ENCODE measurements around the gene LEF1. TPM values are rescaled to one million over a fixed set of nuclear protein-coding genes. Genes with fewer than 3 reads are reported as not detected.
"Not testable (repeated sequence)": the region's sequence is repeated elsewhere in the genome, so short reads cannot be mapped to it uniquely, and the experiment has no call there.

LEF1 gene
- total RNA-seq, 1 donor from 2014 or later: 0.41 TPM

- Histone ChIP-seq H3K27ac (replicated peaks) (no peak overlapping the region), H3K4me3 (no peak overlapping the region), H3K36me3 (peaks cover 74% of the 10 kb centered on the region), H3K4me1 (peaks cover 30% of the 10 kb centered on the region), H3K9me3 (replicated peaks) (no peaks in the 10 kb centered on the region), H3K27me3 (ENCODE audit: low read depth) (no peaks in the 10 kb centered on the region)
- intact Hi-C loops (cut with micrococcal nuclease): loop anchor here (10.0 kb wide), 1 partner anchor 556 kb away; no protein-coding TSS in a partner anchor
- DNase-seq: no peak
- TF ChIP-seq, protein P1, sequence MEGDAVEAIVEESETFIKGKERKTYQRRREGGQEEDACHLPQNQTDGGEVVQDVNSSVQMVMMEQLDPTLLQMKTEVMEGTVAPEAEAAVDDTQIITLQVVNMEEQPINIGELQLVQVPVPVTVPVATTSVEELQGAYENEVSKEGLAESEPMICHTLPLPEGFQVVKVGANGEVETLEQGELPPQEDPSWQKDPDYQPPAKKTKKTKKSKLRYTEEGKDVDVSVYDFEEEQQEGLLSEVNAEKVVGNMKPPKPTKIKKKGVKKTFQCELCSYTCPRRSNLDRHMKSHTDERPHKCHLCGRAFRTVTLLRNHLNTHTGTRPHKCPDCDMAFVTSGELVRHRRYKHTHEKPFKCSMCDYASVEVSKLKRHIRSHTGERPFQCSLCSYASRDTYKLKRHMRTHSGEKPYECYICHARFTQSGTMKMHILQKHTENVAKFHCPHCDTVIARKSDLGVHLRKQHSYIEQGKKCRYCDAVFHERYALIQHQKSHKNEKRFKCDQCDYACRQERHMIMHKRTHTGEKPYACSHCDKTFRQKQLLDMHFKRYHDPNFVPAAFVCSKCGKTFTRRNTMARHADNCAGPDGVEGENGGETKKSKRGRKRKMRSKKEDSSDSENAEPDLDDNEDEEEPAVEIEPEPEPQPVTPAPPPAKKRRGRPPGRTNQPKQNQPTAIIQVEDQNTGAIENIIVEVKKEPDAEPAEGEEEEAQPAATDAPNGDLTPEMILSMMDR (IDR thresholded peaks at IDR 0.05; ENCODE audit: borderline replicate concordance): no peak
These were observed 149.9 kb downstream of the LEF1 start for GRCh38 chr4:108018884-108019187.

DNA sequence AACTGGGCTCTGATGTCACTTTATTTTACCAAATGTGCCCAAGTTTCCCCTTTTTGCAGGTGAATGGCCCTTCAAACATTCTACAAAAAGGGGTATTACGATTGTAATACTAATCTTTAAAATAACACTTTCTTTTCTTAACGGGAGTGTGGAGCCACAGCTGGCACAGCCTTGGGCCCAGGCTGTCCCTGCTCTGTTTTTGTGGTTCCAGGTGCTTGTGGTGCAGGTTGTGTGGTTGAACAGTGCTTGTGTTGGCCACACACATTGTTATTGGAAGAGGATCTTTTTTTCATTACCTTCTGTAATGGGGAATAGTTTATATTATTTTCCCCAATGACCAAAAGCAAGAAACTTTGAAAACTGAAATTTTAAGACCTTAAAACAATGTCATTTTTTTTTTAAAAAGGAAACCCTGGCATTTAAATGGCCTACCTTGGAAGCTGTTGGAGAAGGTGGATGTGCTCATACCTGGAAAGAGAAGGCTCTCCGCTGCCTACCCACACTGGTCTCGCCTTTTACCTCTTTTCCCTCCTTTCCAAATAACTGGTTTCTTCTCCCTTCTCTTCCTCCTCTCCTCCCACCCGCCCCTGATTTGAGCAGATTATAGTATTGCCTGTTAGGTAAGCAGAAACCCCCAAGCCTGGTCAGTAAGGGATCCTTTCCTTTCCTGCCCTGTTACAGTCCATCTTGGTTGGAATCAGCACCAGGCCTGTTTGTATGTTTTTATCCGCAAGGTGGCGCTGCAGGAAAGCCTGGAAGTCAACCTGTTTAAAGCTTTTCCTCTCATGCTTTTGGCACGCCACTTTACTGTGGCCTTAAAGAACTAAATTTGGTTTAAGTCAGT lies 150.5 kb downstream of the LEF1 start:
- Histone ChIP-seq H3K4me3 (no peak overlapping the region), H3K27ac (replicated peaks) (peak overlapping the region; percentile 2)

DNA sequence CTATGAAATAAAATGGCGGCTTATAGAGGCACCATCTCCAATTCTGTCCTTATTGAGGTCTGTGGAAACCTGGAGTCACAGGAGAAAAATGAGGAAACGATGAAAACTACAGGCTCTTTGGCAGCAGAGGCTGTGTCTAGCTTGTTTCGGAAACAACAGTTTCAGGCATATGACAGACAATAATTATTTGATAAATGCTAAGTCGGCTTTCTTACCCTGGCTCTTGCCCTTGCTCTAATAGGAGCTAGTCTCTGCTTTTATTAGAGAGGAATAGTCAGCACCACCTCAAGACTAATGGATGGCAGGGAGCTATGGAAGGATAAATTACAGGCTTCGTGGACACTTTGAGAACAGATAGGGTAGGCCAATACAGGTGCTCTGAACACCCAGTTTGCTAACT lies 154.8 kb downstream of the LEF1 start:
- H3K4me1 ChIP-seq: peaks cover 50% of the 10 kb centered on the region
- TF ChIP-seq, protein P1 (IDR thresholded peaks at IDR 0.05; ENCODE audit: borderline replicate concordance): no peak
- H3K4me3 ChIP-seq: no peak overlapping the region
- intact Hi-C loops (cut with micrococcal nuclease): loop anchor here (10.0 kb wide), 1 partner anchor 561 kb away; no protein-coding TSS in a partner anchor
- H3K36me3 ChIP-seq: peaks cover 55% of the 10 kb centered on the region
- H3K27me3 ChIP-seq (ENCODE audit: low read depth): no peaks in the 10 kb centered on the region
- H3K9me3 ChIP-seq (replicated peaks): no peaks in the 10 kb centered on the region
- no peak for DNase-seq
- H3K27ac ChIP-seq (replicated peaks): no peak overlapping the region

More for the DNA sequence above, 150.5 kb downstream of the LEF1 start:
- TF ChIP-seq, protein P1 (IDR thresholded peaks at IDR 0.05; ENCODE audit: borderline replicate concordance): peak; percentile 91
- Histone ChIP-seq H3K9me3 (replicated peaks) (no peaks in the 10 kb centered on the region), H3K27me3 (ENCODE audit: low read depth) (no peaks in the 10 kb centered on the region), H3K36me3 (peaks cover 72% of the 10 kb centered on the region), H3K4me1 (peaks cover 30% of the 10 kb centered on the region)
- peak; percentile 74 for DNase-seq
- intact Hi-C loops (cut with micrococcal nuclease): loop anchor here (10.0 kb wide), 1 partner anchor 557 kb away; no protein-coding TSS in a partner anchor

GRCh38 chr4:108013327-108013726 lies 155.4 kb downstream of the LEF1 start:
- Histone ChIP-seq H3K27me3 (ENCODE audit: low read depth) (no peaks in the 10 kb centered on the region), H3K36me3 (peaks cover 55% of the 10 kb centered on the region), H3K4me3 (no peak overlapping the region), H3K9me3 (replicated peaks) (no peaks in the 10 kb centered on the region), H3K4me1 (peaks cover 51% of the 10 kb centered on the region), H3K27ac (replicated peaks) (no peak overlapping the region)
- intact Hi-C loops (cut with micrococcal nuclease): loop anchor here (10.0 kb wide), 1 partner anchor 561 kb away; no protein-coding TSS in a partner anchor
- TF ChIP-seq, protein P1 (IDR thresholded peaks at IDR 0.05; ENCODE audit: borderline replicate concordance): no peak
- DNase-seq: no peak

GRCh38 chr4:108012382-108012781 lies 156.3 kb downstream of the LEF1 start:
- peaks cover 51% of the 10 kb centered on the region for H3K4me1 ChIP-seq
- peaks cover 55% of the 10 kb centered on the region for H3K36me3 ChIP-seq
- not testable (repeated sequence) for H3K27me3 ChIP-seq (ENCODE audit: low read depth); H3K27ac ChIP-seq (replicated peaks); DNase-seq; H3K9me3 ChIP-seq (replicated peaks); H3K4me3 ChIP-seq
- intact Hi-C loops (cut with micrococcal nuclease): loop anchor here (10.0 kb wide), 1 partner anchor 562 kb away; no protein-coding TSS in a partner anchor

- TF ChIP-seq, protein P1 (IDR thresholded peaks at IDR 0.05; ENCODE audit: borderline replicate concordance): no peak
- peaks cover 37% of the 10 kb centered on the region for H3K36me3 ChIP-seq
- no peaks in the 10 kb centered on the region for H3K9me3 ChIP-seq (replicated peaks)
- intact Hi-C loops (cut with micrococcal nuclease): loop anchor here (10.0 kb wide), 1 partner anchor 565 kb away; no protein-coding TSS in a partner anchor
- no peaks in the 10 kb centered on the region for H3K27me3 ChIP-seq (ENCODE audit: low read depth)
- H3K4me1 ChIP-seq: peaks cover 53% of the 10 kb centered on the region
- H3K27ac ChIP-seq (replicated peaks): no peak overlapping the region
- DNase-seq: no peak
- H3K4me3 ChIP-seq: no peak overlapping the region
These were observed 158.6 kb downstream of the LEF1 start for GRCh38 chr4:108010167-108010566.
